DMS 273 treated with DMSO at 0.1 percent for 48 hours (cell line): ENCODE data around the gene OR51F2.
"Not testable (repeated sequence)": the region's sequence is repeated elsewhere in the genome, so short reads cannot be mapped to it uniquely, and the experiment has no call there.

Experiments used
- DNase-seq: peaks from one replicate; lab custom pipeline; 2025; lab: John Stamatoyannopoulos, UW

The OR51F2 gene, protein sequence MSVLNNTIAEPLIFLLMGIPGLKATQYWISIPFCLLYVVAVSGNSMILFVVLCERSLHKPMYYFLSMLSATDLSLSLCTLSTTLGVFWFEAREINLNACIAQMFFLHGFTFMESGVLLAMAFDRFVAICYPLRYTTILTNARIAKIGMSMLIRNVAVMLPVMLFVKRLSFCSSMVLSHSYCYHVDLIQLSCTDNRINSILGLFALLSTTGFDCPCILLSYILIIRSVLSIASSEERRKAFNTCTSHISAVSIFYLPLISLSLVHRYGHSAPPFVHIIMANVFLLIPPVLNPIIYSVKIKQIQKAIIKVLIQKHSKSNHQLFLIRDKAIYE

DNA sequence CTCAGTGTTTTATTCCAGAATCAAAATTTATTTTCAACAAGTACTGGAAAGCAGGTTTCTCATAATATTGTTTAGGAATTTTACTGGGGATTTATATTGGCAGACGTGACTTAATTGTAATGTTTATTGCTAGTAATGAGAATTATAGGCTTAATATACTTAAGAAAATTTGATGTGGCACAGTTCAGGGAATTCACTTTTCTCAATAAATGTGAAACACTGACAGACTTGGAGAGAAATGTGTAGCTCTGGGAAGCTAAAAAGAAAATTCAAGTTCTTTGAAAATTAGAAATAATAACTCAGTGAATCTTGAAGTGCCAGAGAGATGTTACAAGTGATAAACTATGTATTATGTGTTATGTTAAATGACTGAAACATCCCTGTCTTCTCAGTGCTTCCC lies at the start of gene OR51F2:
Gene OR51F2 (plus strand): TSS at position 301 of the 400 bp plus-strand sequence. CDS start 101 bp downstream, outside the sequence.
- no peak for DNase-seq

- no peak for DNase-seq
Observed at GRCh38 chr11:4782454-4782853, 38.7 kb upstream of the OR51F2 start.

GRCh38 chr11:4797206-4797605 lies 23.9 kb upstream of the OR51F2 start:
- DNase-seq, result no peak

DNA sequence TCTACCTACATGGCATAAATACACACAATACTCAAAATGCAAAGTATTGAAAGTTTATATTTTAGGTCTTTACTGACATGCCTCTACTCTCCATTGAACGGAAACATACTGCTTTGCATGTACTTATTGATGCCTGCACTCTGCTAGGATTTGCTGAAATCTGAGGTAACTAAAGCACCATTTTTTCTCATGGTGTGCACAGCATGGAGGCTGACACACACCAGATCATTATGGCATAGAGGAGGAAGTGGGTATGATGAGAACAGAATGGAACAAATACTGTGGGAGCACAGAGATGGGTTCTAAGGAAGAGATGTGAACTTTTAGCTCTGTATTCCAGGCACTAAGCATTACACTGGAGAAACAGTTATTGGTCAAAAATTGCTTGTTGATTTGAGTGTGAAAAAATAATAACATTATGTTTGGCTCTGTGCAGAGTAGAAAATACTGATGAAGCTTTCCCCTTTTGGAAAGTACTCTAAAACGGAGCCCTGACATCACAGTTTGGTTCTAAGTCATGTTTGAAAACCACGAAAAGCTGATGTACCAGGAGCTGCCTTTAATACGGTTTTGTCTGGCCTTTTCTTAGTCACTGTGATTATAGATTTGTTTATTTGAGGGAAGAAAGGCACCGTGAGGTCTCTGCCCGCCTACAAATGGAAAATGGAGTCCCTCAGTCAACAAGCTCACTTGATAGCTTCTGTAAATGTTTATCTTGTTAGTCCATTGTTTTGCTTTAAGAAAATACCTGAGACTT lies 22.5 kb upstream of the OR51F2 start:
- no peak for DNase-seq

DNA sequence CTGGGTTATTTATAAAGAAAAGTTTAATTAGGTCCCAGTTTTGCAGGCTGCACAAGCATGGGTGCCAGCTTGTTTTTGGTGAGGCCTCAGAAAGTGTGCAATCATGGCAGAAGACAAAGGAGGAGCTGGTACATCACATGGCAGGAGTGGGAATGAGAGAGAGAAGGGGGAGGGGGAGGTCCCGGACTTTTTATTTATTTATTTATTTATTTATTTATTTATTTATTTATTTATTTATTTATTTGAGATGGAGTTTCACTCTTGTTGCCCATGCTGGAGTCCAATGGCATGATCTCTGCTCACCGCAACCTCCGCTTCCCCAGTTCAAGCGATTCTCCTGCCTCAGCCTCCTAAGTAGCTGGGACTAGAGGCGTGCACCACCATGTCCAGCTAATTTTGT lies 19.8 kb upstream of the OR51F2 start:
- DNase-seq, result not testable (repeated sequence)

DNA sequence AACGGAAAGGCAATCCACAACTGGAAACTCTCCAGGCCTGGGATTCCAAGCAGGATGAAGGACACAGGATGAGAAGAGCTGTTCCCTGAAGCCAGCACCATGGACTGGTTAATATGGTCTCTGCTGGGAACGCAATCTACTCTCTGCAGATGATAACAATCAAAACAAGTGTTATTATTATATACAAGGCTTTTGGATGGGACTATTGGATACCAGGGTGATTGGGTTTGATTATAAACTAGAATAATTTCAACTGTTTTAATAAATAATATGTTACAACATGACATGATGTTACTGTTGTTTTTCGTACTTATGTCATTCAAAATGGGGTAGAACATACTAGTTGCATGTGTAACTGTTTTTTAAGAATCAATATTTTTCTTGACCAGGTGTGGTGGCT lies 16.8 kb upstream of the OR51F2 start, which contains the start of gene OR52R1:
Gene OR52R1 (minus strand): TSS at position 101 of the 400 bp plus-strand sequence. CDS start 0 bp downstream, at position 101.
- no peak for DNase-seq

- no peak for DNase-seq
Observed at GRCh38 chr11:4808476-4808875, 12.6 kb upstream of the OR51F2 start.

DNA sequence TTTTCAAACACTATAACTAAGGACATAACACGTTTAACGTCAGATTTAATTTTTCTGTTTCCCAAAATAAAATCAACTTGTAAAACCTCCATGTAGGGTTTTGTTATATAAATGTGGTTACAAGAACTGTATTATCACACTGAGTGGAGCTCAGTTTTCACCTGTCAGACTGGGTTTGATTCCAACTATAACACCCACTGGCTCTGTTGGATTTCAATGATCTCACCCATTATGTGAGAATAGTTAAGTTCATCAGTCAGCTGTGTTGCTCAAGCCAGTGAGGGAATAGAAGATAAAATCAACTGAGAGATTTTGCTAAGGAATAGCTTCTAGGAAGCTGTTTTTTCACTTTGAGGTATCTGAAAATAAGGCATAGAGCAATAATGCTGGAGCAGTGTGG lies 11.9 kb upstream of the OR51F2 start:
- no peak for DNase-seq

- DNase-seq, result no peak
Observed at GRCh38 chr11:4825132-4825531, 4.0 kb downstream of the OR51F2 start.

DNA sequence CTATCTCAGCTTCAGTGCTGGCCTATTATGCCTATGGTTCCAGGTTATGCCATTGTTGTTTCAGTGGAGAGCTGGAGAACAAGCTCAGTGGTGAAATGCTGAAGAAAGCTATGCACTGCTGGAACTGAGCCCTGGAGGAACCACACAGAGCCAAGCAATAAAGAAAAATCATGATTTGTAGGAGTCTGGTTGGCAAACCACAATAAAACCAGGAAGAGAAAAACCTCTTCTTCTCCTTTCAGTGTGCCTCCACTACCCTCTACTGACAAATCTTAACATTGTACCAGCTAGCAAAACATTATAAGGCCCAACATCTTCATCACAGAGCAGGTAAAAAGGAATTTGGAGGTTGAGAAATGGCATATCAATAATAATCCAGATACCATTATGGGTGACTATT lies 5.3 kb downstream of the OR51F2 start:
- DNase-seq, result no peak

DNA sequence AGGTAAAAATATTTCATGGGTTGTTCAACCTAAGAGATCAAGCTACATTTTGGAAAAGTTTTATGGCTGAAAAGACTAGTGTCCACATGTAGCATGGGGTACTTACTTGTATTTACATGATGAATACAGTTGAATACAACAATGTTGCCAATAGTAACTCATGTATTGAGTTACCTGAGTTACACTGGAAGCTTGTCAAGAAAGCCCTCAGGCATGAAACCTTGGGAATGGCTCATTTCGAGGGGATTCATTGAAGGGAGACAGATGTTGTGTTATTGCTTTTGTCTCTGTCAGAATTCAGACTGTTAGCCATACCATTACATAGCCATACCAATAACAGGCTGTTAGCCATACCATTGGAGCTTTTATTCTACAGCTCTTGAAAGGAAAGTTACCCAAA lies 9.2 kb downstream of the OR51F2 start:
- no peak for DNase-seq

GRCh38 chr11:4830909-4831308 lies 9.8 kb downstream of the OR51F2 start:
- DNase-seq, result no peak

GRCh38 chr11:4839851-4840549 lies 18.9 kb downstream of the OR51F2 start:
- no peak for DNase-seq

DNA sequence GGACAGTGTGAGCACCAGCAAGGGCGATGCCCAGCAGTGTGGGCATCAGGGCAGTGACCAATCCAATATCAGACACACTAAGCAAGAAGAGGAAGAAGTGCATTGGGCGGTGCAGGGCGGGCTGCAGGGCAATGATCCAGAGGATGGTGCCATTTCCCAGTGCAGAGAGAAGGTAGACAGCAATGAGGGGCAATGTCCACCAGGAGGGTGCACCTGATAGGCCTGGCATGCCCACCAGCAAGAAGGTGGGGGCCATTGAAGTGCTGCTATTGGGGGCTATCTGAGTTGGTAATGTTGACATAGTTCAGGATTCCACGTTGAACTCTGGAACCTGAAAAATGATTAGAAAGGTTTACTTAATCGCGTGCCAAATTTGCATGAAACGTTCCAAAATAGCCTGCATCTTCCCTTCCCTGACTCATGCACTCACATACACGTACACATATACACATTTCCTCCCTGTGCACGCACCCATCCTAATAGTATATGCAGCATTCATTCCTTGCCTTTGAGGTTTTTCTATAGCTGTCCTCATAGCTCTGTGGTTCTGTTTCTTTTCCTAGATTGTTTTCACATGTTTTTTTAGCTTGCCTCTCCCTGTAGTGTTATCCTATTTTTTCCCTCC lies 27.9 kb downstream of the OR51F2 start, which contains the start of gene OR51S1:
Gene OR51S1 (minus strand): TSS at position 301 of the 625 bp plus-strand sequence. CDS start 0 bp downstream, at position 301.
- DNase-seq, result no peak

DNA sequence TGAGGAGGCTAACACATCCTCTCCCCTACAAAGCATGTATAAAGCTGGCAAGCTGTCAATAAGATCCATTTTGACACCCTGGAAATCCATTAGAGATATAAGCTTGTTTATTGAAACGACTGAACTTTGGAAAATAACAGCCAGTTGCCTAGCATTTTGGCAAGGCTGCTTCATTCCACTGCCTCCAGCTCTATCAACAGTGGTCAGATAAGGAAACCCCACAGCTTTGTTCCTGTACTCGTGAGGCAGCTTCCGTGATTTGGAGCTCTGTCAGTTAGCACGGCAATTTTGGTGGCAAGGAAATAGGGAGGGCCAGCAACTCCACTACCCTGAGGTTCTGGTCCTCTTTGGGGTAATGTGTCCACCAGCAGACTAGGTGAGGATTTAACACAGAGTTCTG lies 29.9 kb downstream of the OR51F2 start:
- DNase-seq, result no peak

GRCh38 chr11:4854286-4854685 lies 33.2 kb downstream of the OR51F2 start:
- not testable (repeated sequence) for DNase-seq

- DNase-seq, result no peak
Observed at GRCh38 chr11:4862447-4863236, 41.5 kb downstream of the OR51F2 start.

DNA sequence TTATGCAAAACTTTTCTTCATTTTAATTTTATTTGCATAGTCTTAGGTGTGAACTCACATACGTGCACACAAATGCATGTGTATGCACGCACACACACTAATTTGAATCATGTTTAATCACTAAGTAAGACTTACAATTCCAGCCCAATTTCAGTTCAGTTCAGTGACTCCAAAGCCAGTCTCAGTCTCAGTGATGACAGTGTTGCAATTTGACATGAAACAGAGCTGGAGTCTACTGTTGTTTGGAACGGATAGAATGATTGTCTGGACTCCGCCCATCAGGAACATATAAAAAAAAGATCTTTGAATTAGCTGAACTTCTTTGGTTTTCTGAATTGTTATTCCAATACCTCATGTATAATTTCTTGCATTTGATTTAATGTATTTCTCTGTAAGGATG lies 42.8 kb downstream of the OR51F2 start:
- DNase-seq, result no peak

GRCh38 chr11:4865855-4866254 lies 44.7 kb downstream of the OR51F2 start:
- no peak for DNase-seq
